ENCODE measurements around the gene FHOD1.

FHOD1 gene

GRCh38 chr16:67247192-67248072, at the start of gene FHOD1:
Gene FHOD1, minus strand, starts transcription at chr16:67247481. Its CDS starts 71 bp downstream, at chr16:67247410.
- FAIRE-seq (peak; percentile 95), DNase-seq (ENCODE audit: insufficient read length, low spot score) (peak; percentile 97)

- no peak for FAIRE-seq
- no peak for DNase-seq (ENCODE audit: insufficient read length, low spot score)
Observed at GRCh38 chr16:67296420-67296819, 49.1 kb upstream of the FHOD1 start.

- DNase-seq (ENCODE audit: insufficient read length, low spot score) (no peak), FAIRE-seq (no peak)
Observed at GRCh38 chr16:67294938-67295361, 47.7 kb upstream of the FHOD1 start.

GRCh38 chr16:67294171-67294757, 47.0 kb upstream of the FHOD1 start:
- DNase-seq (ENCODE audit: insufficient read length, low spot score) (no peak), FAIRE-seq (no peak)

GRCh38 chr16:67291461-67291860, 44.2 kb upstream of the FHOD1 start:
- no peak for DNase-seq (ENCODE audit: insufficient read length, low spot score)
- FAIRE-seq, result no peak

- no peak for DNase-seq (ENCODE audit: insufficient read length, low spot score)
- FAIRE-seq, result no peak
Observed at GRCh38 chr16:67287960-67288359, 40.7 kb upstream of the FHOD1 start.

GRCh38 chr16:67286441-67287235, 39.4 kb upstream of the FHOD1 start:
- DNase-seq (ENCODE audit: insufficient read length, low spot score) (no peak), FAIRE-seq (no peak)

- FAIRE-seq, result no peak
Observed at GRCh38 chr16:67284699-67285646, 37.7 kb upstream of the FHOD1 start.

GRCh38 chr16:67283826-67284555, 36.7 kb upstream of the FHOD1 start:
- DNase-seq (ENCODE audit: insufficient read length, low spot score) (no peak), FAIRE-seq (no peak)

More at GRCh38 chr16:67284699-67285646, 37.7 kb upstream of the FHOD1 start:
- DNase-seq (ENCODE audit: insufficient read length, low spot score), result no peak

- no peak for FAIRE-seq
- DNase-seq (ENCODE audit: insufficient read length, low spot score), result no peak
Observed at GRCh38 chr16:67283039-67283825, 36.0 kb upstream of the FHOD1 start.

- DNase-seq (ENCODE audit: insufficient read length, low spot score) (no peak), FAIRE-seq (no peak)
Observed at GRCh38 chr16:67282447-67282805, 35.1 kb upstream of the FHOD1 start.

- DNase-seq (ENCODE audit: insufficient read length, low spot score), result no peak
- FAIRE-seq, result no peak
Observed at GRCh38 chr16:67281536-67282446, 34.5 kb upstream of the FHOD1 start.

- FAIRE-seq (no peak), DNase-seq (ENCODE audit: insufficient read length, low spot score) (no peak)
Observed at GRCh38 chr16:67280090-67281015, 33.1 kb upstream of the FHOD1 start.

- DNase-seq (ENCODE audit: insufficient read length, low spot score), result peak; percentile 98
- FAIRE-seq, result peak; percentile 56
Observed at GRCh38 chr16:67279296-67280089, 32.2 kb upstream of the FHOD1 start, which contains the start of gene PLEKHG4. Gene PLEKHG4, plus strand, starts transcription at chr16:67279532. Its CDS starts 513 bp downstream, at chr16:67280045.

- FAIRE-seq, result peak; percentile 53
- peak; percentile 79 for DNase-seq (ENCODE audit: insufficient read length, low spot score)
Observed at GRCh38 chr16:67278773-67279295, 31.6 kb upstream of the FHOD1 start.

Measured in GM19239 (cell line).